Activated naive CD4-positive, alpha-beta T cell treated with anti-CD3 and anti-CD28 coated beads, Interleukin-2, amount 50 U/mL, for 24 hours (primary cell): ENCODE data around the gene SELPLG.
"Not testable (repeated sequence)": the region's sequence is repeated elsewhere in the genome, so short reads cannot be mapped to it uniquely, and the experiment has no call there.

Experiments
- H3K27ac Mint-ChIP-seq: one replicate; pipeline ENCODE4 v1.8.0; 2021; ENCODE audit warnings: mild to moderate bottlenecking, mixed read lengths
- H3K27me3 Mint-ChIP-seq: one replicate; pipeline ENCODE4 v1.8.0; 2021; ENCODE audit warnings: mixed read lengths
- H3K36me3 Mint-ChIP-seq: one replicate; pipeline ENCODE4 v1.8.0; 2021; ENCODE audit warnings: mixed read lengths
- H3K4me1 Mint-ChIP-seq: one replicate; pipeline ENCODE4 v1.8.0; 2021; ENCODE audit warnings: mixed read lengths
- H3K4me3 Mint-ChIP-seq: one replicate; pipeline ENCODE4 v1.8.0; 2021; ENCODE audit warnings: mild to moderate bottlenecking, mixed read lengths
- H3K9me3 Mint-ChIP-seq: one replicate; pipeline ENCODE4 v1.8.0; 2021; ENCODE audit warnings: mixed read lengths

SELPLG gene

DNA sequence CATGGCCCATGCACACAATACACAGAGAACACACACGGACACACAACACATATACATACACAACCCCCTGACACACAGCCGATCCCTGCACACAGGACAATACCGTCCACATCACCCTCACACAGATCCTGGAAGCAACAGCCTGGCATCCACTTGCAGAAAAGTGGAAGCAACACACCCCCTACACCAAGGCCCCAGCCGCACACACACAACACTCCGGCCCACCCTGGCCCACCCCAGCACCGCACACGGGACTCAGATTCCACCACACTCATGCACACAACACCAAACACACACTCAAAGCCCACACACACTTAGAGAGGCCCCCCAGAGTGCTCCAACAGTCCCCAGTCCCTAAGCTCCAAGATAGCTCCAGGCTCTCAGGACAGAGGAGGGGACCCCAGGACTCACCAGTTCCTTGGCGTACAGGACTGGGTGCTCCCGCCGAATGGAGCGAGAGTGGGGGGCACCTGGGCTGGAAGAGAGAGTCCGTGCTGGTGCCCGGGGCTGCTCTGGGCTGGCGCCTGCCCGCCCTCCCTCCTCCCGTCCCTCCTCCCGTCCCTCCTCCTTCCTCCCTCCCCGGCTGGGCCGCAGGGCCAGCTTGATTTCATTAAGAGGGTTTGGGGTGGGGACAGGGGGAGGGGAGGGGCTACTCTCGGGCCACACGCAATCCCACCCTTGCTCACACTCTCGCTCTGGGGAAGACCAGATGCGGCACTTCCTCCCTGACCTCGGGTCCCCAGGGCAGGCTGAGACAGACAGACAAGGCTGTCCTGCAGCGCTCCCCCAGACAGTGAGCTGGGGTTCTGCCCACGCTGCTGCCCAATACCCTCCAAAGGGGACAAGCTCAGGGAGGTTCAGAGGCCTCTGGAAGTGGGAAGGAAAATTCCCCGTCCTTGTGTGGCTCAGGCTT lies 35.9 kb downstream of the SELPLG start, which contains the start of gene TMEM119:
TMEM119 (minus strand) TSS at position 526 of the 913 bp plus-strand sequence. CDS start 5,701 bp downstream, outside the sequence.
- H3K4me3 Mint-ChIP-seq = no peak within 1 kb of the TSS
- H3K9me3 Mint-ChIP-seq = no peaks in the 10 kb centered on the region
- H3K4me1 Mint-ChIP-seq = no peaks in the 10 kb centered on the region
- H3K27me3 Mint-ChIP-seq = no peaks in the 10 kb centered on the region
- H3K36me3 Mint-ChIP-seq = no peaks in the 10 kb centered on the region
- no peak within 1 kb of the TSS for H3K27ac Mint-ChIP-seq

DNA sequence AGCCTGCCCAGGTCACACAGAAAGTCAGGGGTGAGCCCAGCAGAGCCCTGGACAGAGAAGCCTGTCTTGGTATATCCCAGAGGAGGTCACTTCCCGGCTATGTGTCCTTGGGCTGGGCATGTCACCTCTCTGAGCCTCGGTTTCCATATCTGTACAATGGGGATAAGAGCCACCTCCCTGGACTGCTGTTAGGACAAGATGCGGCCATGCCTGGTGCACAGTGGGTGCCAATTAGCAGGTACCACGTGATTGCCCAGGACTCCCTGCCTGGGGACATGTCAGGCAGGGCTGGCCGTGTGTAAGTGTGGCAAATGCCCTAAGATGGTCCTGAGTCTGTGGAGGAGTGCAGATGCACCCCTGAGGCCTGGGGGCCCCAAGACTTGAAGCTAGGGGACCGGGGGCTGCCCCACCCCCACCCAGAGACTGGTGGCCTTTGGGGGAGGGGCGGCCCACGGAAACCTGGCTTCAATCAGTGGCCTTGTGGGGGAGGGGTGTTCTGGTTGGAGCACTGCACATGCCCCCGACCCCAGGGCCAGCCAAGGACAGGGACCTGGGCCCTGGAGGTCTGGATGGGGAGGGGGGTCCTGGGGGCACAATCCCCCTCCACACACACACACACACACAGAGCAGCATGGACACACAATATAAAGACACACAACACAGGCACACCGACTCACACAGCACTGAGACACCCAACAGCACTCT lies 36.7 kb downstream of the SELPLG start:
- Mint-ChIP-seq H3K9me3 (no peaks in the 10 kb centered on the region), H3K4me1 (no peaks in the 10 kb centered on the region), H3K36me3 (no peaks in the 10 kb centered on the region), H3K27me3 (no peaks in the 10 kb centered on the region), H3K27ac (no peak overlapping the region), H3K4me3 (no peak overlapping the region)

DNA sequence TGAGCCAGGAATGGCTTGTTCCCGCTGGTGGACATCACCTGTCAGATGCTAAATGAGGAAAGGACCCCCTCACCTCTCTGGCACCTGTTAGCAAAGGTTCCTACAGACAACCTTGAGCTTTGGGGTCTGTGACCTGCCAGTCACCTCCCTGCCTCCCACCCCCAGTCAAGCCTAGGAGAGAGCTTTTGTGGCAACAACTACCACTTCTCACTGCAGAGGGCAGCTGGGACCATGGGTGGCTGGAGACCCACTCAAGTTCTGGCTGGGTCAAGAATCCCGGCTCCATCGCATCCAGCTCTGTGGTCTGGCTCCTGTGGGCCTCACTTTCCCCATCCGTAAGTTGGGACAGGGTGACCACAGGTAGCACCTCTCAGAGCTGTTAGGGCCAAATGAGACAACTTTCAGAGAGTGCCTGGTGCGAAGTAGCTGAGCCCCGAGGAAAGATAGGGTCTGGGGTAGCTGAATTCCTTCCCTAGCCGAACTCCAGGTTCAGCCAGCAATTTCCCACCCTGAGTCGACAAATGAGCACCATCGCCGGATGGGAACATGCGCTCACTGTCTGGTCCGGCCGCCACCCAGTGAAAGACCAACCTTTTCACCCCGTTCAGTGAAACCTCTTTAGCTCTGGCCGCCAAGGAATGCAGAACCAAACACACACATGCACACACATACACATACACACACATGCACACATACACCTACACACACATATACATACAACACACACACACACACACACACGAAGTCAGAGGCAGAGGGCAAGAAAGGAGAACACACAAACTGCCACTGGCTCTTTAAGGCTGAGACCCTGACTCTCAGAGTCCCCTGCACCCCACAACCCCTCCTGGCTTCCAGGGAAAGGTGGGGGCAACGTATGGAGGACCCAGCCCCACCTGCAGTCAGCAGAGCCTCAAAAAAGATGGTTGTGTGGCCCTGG lies 37.7 kb downstream of the SELPLG start:
- Mint-ChIP-seq H3K27me3 (no peaks in the 10 kb centered on the region), H3K4me3 (no peak overlapping the region), H3K9me3 (no peaks in the 10 kb centered on the region), H3K36me3 (no peaks in the 10 kb centered on the region), H3K27ac (no peak overlapping the region), H3K4me1 (no peaks in the 10 kb centered on the region)

DNA sequence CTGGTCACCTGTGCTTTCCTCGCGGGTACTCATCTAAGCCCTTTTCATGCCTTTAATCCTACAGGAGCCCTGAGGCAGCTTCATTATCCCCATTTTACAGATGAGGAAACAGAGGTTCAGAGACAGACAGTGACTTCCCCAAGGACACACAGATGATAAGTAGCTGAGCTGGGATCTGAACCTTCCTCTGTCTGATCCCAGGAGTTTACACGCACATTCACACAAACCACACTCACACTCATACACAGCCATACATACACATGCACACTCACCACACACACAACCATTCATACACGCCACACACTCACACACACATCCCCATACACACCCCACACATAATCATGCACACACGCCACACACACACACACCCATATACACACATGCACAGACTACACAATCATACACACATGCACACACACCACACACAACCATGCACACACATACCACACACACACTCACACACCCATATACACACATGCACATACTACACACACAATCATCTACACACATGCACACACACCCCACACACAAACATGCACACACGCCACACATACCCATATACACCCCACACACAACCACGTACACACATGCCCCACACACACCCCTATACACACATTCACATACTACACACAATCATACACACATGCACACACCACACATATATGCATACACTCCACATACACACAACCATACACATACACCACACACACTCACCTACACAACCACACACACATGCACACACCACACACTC lies 38.6 kb downstream of the SELPLG start:
- Mint-ChIP-seq H3K27ac (no peak overlapping the region), H3K4me1 (no peaks in the 10 kb centered on the region), H3K27me3 (no peaks in the 10 kb centered on the region), H3K9me3 (no peaks in the 10 kb centered on the region), H3K36me3 (no peaks in the 10 kb centered on the region), H3K4me3 (no peak overlapping the region)

GRCh38 chr12:108594323-108594903 lies 39.3 kb downstream of the SELPLG start:
- H3K27ac Mint-ChIP-seq = no peak overlapping the region
- H3K4me3 Mint-ChIP-seq = no peak overlapping the region
- no peaks in the 10 kb centered on the region for H3K36me3 Mint-ChIP-seq
- H3K4me1 Mint-ChIP-seq = no peaks in the 10 kb centered on the region
- no peaks in the 10 kb centered on the region for H3K27me3 Mint-ChIP-seq
- no peaks in the 10 kb centered on the region for H3K9me3 Mint-ChIP-seq

DNA sequence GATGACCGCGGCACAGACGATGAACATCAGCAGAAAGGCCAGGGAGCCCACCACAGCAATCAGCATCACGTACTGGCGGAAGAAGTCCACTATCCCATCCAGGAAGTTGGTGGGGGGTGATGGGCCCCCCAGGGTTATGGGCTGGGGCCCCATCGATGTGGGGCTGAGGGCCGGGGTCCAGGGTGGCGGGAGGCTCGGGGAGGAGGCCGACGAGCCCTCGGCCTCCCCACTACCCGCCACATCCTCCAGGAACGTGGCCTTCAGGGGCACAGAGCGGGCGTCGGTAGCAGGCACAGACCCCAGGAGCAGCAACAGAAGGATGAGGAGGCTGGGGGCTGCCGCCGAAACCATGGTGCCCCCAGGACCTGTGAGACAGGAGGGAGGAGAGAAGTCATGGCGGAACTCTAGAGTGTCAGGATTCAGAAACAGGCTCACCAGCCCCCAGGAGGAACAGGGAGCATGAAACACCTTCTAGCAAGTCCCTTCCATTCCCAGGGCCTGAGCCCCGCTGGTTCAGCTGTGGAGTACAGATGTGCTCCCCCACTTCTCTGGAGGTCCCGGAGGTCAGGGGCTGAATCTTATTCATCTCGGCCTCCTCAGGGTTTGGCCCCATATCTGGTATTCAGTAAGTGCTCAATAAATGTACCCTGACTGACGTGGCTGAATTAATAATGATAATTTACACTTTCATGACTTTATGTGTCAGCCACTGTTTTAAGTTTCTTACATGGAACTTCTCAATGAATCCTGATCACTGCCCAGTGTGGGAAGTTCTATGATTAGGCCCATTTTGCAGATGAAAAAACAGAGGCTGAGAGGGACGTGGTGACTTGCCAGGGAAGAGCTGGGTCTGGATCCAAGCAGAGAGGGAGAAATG lies 41.4 kb downstream of the SELPLG start:
- Mint-ChIP-seq H3K9me3 (no peaks in the 10 kb centered on the region), H3K36me3 (no peaks in the 10 kb centered on the region), H3K27me3 (no peaks in the 10 kb centered on the region), H3K27ac (no peak overlapping the region), H3K4me3 (no peak overlapping the region), H3K4me1 (no peaks in the 10 kb centered on the region)

DNA sequence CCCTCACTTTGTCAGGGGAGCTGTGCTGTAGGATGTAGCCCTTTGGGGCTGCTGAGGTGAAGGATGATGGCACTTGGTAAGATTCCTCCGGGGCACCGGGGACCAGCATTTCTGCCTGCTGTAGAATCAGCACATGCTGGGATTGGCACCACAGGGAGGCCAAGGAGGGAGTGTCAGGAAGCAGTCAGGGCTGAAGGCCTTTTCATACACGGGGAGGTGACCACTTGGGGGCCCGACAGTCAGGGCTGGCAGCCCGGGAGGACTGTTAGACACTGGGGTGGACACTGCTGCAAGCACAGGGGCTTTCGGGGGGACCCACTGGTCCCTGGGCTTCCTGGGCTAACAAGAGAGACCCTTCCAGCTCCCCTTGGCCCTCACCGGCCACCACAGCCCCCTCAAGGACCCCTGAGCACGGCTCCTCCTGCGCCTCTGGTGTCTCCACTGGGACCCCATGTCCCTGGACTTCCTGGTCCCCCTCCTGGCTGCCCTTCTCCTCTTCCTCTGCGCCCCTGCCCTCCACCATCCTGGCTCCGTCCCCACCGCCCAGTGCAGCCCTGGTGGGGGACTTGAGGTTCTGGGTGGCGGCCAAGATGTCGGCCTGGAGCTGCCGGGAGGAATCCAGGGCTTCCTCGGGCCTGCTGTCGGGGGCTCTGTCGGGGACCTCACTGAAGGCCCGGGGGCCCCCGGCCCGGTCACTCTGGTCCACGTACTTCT lies 42.3 kb downstream of the SELPLG start:
- Mint-ChIP-seq H3K27ac (no peak overlapping the region), H3K9me3 (no peaks in the 10 kb centered on the region), H3K27me3 (no peaks in the 10 kb centered on the region), H3K4me1 (no peaks in the 10 kb centered on the region), H3K4me3 (no peak overlapping the region), H3K36me3 (no peaks in the 10 kb centered on the region)

- H3K9me3 Mint-ChIP-seq, H3K4me1 Mint-ChIP-seq, H3K36me3 Mint-ChIP-seq, H3K4me3 Mint-ChIP-seq, H3K27ac Mint-ChIP-seq, H3K27me3 Mint-ChIP-seq: not testable (repeated sequence)
Observed at GRCh38 chr12:108590463-108590862, 43.2 kb downstream of the SELPLG start.

DNA sequence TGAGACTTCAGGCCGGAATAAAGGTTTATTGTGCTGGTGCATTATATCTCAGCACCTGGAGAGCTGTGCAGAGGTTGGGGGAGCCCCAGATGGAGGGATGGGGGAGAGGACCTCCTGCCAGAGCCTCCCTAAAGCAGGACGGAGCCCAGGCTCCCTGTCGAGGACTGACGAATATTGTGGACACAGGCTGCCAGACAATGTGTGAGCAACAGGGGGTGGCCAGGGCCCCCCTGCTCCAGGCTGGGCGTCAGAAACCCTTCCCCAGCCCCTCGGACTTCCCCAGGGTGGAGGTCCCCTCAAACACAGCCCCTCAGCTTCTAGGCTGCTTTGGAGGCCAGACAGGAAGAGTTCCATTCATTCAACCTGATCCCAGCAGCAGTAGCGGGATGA lies 43.9 kb downstream of the SELPLG start:
- no peaks in the 10 kb centered on the region for H3K4me1 Mint-ChIP-seq
- H3K27ac Mint-ChIP-seq = no peak overlapping the region
- H3K9me3 Mint-ChIP-seq = no peaks in the 10 kb centered on the region
- no peaks in the 10 kb centered on the region for H3K27me3 Mint-ChIP-seq
- H3K36me3 Mint-ChIP-seq = no peaks in the 10 kb centered on the region
- no peak overlapping the region for H3K4me3 Mint-ChIP-seq

DNA sequence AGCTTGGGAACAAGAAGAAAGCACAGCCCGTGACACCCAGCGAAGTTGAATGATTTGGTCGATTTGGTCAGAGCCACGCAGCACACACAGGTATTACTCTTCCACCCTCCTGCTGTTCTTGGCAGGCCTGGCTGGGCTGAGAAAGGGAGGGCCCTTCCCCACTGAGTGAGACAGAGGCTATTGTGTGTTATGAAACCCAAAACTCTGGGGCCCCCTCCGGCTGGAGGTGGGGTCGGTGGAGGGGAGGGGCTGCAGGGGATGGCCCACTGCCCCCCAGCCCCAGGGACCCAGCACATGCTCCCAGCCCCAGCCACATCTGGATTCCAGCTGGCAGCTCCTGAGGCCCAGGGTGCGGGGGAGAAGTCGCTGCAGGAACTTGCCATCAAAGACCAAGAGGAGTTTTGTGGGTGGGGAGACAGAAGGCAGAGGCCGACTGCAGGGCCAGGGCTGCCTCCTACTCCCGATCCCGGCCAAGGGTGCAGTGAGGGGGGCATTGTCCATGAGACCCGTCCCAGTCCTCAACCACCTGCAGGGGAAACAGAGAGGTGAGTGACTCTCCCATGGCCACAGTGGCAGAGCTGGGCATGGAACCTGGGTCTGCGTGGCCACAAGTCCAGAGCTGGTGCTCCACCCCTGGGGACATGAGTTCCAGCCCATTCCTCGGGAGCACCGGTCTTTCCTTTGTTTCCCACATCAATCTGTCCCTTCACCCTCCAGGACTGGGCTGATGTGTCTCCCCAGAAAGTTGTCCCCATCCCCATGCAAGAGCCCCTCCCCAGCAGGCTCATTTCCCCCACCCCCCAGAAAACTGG lies 44.5 kb downstream of the SELPLG start:
- no peaks in the 10 kb centered on the region for H3K27me3 Mint-ChIP-seq
- H3K4me1 Mint-ChIP-seq = no peaks in the 10 kb centered on the region
- no peaks in the 10 kb centered on the region for H3K36me3 Mint-ChIP-seq
- no peak overlapping the region for H3K4me3 Mint-ChIP-seq
- no peaks in the 10 kb centered on the region for H3K9me3 Mint-ChIP-seq
- no peak overlapping the region for H3K27ac Mint-ChIP-seq

- H3K27me3 Mint-ChIP-seq = no peaks in the 10 kb centered on the region
- no peaks in the 10 kb centered on the region for H3K9me3 Mint-ChIP-seq
- H3K27ac Mint-ChIP-seq = no peak overlapping the region
- H3K36me3 Mint-ChIP-seq = no peaks in the 10 kb centered on the region
- H3K4me1 Mint-ChIP-seq = no peaks in the 10 kb centered on the region
- no peak overlapping the region for H3K4me3 Mint-ChIP-seq
Observed at GRCh38 chr12:108587826-108588225, 45.9 kb downstream of the SELPLG start.

DNA sequence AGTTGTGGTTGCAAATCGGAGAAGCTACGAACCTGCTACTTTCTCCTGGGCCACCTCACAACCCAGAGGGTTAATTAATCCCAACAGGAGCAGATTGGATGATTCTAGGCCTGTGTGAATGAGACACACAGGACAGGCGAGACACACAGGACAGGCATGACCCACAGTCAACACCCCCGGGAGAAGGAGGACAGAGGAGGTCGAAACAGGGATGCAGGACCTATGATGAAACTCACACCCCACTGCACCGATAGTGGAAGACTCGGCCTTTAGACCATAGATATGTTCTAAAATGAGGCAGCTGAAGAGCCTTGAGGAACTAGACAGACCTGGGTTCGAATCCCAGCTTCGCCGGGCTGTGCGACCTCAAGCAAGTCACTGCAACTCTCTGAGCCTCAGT lies 47.4 kb downstream of the SELPLG start:
- Mint-ChIP-seq H3K9me3 (no peaks in the 10 kb centered on the region), H3K27ac (no peak overlapping the region), H3K27me3 (no peaks in the 10 kb centered on the region), H3K36me3 (no peaks in the 10 kb centered on the region), H3K4me3 (no peak overlapping the region), H3K4me1 (no peaks in the 10 kb centered on the region)

- Mint-ChIP-seq H3K4me1 (no peaks in the 10 kb centered on the region), H3K27me3 (no peaks in the 10 kb centered on the region), H3K9me3 (no peaks in the 10 kb centered on the region), H3K27ac (no peak overlapping the region), H3K36me3 (no peaks in the 10 kb centered on the region), H3K4me3 (no peak overlapping the region)
Observed at GRCh38 chr12:108585864-108586263, 47.8 kb downstream of the SELPLG start.
